Stimulated activated CD4-positive, alpha-beta T cell treated with anti-CD3 and anti-CD28 coated beads, TNF-alpha, amount 100 ng/mL, for 1 hour (primary cell): Measurements from ENCODE around the gene HBA1.
"Not testable (repeated sequence)": the region's sequence is repeated elsewhere in the genome, so short reads cannot be mapped to it uniquely, and the experiment has no call there.

Experiments
- DNase-seq, 3 donors: peaks; one replicate each; pipeline ENCODE4 v3.0.0-alpha.2; 2020; ENCODE audit warnings: low read depth in 3 of 3, low spot score in 1 of 3

HBA1 gene

DNA sequence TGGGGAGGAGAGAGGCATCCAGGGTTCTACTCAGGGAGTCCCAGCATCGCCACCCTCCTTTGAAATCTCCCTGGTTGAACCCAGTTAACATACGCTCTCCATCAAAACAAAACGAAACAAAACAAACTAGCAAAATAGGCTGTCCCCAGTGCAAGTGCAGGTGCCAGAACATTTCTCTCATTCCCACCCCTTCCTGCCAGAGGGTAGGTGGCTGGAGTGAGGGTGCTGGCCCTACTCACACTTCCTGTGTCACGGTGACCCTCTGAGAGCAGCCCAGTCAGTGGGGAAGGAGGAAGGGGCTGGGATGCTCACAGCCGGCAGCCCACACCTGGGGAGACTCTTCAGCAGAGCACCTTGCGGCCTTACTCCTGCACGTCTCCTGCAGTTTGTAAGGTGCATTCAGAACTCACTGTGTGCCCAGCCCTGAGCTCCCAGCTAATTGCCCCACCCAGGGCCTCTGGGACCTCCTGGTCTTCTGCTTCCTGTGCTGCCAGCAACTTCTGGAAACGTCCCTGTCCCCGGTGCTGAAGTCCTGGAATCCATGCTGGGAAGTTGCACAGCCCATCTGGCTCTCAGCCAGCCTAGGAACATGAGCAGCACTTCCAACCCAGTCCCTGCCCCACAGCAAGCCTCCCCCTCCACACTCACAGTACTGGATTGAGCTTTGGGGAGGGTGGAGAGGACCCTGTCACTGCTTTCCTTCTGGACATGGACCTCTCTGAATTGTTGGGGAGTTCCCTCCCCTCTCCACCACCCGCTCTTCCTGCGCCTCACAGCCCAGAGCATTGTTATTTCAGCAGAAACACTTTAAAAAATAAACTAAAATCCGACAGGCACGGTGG lies 2.3 kb upstream of the HBA1 start:
- not testable (repeated sequence) for DNase-seq

DNA sequence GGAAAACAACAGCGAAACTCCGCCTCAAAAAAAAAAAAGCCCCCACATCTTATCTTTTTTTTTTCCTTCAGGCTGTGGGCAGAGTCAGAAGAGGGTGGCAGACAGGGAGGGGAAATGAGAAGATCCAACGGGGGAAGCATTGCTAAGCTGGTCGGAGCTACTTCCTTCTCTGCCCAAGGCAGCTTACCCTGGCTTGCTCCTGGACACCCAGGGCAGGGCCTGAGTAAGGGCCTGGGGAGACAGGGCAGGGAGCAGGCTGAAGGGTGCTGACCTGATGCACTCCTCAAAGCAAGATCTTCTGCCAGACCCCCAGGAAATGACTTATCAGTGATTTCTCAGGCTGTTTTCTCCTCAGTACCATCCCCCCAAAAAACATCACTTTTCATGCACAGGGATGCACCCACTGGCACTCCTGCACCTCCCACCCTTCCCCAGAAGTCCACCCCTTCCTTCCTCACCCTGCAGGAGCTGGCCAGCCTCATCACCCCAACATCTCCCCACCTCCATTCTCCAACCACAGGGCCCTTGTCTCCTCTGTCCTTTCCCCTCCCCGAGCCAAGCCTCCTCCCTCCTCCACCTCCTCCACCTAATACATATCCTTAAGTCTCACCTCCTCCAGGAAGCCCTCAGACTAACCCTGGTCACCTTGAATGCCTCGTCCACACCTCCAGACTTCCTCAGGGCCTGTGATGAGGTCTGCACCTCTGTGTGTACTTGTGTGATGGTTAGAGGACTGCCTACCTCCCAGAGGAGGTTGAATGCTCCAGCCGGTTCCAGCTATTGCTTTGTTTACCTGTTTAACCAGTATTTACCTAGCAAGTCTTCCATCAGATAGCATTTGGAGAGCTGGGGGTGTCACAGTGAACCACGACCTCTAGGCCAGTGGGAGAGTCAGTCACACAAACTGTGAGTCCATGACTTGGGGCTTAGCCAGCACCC lies 1.2 kb upstream of the HBA1 start:
- DNase-seq, result no peak

DNA sequence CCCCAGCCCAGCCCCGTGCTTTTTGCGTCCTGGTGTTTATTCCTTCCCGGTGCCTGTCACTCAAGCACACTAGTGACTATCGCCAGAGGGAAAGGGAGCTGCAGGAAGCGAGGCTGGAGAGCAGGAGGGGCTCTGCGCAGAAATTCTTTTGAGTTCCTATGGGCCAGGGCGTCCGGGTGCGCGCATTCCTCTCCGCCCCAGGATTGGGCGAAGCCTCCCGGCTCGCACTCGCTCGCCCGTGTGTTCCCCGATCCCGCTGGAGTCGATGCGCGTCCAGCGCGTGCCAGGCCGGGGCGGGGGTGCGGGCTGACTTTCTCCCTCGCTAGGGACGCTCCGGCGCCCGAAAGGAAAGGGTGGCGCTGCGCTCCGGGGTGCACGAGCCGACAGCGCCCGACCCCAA lies 474 bp upstream of the HBA1 start:
- DNase-seq, result not testable (repeated sequence)

DNA sequence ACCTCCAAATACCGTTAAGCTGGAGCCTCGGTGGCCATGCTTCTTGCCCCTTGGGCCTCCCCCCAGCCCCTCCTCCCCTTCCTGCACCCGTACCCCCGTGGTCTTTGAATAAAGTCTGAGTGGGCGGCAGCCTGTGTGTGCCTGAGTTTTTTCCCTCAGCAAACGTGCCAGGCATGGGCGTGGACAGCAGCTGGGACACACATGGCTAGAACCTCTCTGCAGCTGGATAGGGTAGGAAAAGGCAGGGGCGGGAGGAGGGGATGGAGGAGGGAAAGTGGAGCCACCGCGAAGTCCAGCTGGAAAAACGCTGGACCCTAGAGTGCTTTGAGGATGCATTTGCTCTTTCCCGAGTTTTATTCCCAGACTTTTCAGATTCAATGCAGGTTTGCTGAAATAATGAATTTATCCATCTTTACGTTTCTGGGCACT lies 928 bp downstream of the HBA1 start:
- no peak for DNase-seq

DNA sequence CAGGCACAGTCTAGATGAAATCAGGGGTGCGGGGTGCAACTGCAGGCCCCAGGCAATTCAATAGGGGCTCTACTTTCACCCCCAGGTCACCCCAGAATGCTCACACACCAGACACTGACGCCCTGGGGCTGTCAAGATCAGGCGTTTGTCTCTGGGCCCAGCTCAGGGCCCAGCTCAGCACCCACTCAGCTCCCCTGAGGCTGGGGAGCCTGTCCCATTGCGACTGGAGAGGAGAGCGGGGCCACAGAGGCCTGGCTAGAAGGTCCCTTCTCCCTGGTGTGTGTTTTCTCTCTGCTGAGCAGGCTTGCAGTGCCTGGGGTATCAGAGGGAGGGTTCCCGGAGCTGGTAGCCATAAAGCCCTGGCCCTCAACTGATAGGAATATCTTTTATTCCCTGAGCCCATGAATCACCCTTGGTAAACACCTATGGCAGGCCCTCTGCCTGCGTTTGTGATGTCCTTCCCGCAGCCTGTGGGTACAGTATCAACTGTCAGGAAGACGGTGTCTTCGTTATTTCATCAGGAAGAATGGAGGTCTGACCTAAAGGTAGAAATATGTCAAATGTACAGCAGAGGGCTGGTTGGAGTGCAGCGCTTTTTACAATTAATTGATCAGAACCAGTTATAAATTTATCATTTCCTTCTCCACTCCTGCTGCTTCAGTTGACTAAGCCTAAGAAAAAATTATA lies 1.6 kb downstream of the HBA1 start:
- no peak for DNase-seq

DNA sequence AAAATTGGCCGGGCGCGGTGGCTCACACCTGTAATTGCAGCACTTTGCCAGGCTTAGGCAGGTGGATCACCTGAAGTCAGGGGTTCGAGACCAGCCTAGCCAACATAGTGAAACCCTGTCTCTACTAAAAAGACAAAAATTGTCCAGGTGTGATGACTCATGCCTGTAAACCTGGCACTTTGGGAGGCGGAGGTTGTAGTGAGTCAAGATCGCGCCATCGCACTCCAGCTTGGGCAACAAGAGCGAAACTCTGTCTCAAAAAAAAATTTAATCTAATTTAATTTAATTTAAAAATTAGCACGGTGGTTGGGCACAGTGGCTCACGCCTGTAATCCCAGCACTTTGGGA lies 2.2 kb downstream of the HBA1 start:
- no peak for DNase-seq

DNA sequence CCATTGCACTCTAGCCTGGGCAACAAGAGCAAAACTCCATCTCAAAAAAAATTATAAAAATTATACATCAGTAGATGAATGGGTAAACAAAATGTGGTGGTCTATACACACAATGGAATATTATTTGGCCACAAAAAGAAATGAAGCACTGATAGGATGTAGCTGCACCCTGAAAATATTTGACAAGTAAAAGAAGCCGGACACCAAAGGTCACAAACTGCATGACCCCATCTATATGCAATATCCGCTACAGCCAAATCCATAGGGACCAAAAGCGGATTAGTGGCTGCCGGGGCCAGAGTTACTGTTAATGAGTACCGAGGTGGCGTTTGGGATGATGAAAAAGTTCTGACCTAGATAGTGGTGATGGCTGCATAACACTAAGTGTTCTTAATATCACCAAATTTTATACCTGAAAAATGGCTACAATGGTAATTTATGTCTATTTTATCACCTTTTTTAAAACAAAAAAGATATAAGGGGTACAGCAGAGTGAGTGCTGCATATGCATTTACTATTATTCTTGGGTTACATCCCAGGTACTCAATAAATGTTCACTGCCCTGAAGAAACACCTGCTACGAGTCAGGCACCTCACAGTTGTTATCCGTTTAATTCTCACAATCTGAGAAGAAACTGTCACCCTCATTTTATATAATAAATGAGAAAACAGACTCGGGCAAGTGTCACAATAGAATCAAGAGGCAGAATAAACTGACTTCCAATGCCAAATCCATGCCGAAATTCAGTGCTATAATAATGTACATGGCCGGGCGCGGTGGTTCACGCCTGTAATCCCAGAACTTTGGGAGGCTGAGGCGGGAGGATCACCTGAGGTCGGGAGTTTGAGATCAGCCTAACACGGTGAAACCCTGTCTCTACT lies 3.0 kb downstream of the HBA1 start:
- DNase-seq, result no peak

DNA sequence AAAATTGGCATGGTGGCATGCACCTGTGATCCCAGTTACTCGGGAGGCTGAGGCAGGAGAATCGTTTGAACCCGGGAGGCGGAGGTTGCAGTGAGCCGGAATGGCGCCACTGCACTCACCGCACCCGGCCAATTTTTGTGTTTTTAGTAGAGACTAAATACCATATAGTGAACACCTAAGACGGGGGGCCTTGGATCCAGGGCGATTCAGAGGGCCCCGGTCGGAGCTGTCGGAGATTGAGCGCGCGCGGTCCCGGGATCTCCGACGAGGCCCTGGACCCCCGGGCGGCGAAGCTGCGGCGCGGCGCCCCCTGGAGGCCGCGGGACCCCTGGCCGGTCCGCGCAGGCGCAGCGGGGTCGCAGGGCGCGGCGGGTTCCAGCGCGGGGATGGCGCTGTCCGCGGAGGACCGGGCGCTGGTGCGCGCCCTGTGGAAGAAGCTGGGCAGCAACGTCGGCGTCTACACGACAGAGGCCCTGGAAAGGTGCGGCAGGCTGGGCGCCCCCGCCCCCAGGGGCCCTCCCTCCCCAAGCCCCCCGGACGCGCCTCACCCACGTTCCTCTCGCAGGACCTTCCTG lies 3.7 kb downstream of the HBA1 start, which contains the start of gene HBQ1:
HBQ1 (plus strand) TSS at position 359 of the 575 bp plus-strand sequence; CDS start at position 387, 28 bp downstream.
- peak in 1 of 3 donors; percentile 37 for DNase-seq

DNA sequence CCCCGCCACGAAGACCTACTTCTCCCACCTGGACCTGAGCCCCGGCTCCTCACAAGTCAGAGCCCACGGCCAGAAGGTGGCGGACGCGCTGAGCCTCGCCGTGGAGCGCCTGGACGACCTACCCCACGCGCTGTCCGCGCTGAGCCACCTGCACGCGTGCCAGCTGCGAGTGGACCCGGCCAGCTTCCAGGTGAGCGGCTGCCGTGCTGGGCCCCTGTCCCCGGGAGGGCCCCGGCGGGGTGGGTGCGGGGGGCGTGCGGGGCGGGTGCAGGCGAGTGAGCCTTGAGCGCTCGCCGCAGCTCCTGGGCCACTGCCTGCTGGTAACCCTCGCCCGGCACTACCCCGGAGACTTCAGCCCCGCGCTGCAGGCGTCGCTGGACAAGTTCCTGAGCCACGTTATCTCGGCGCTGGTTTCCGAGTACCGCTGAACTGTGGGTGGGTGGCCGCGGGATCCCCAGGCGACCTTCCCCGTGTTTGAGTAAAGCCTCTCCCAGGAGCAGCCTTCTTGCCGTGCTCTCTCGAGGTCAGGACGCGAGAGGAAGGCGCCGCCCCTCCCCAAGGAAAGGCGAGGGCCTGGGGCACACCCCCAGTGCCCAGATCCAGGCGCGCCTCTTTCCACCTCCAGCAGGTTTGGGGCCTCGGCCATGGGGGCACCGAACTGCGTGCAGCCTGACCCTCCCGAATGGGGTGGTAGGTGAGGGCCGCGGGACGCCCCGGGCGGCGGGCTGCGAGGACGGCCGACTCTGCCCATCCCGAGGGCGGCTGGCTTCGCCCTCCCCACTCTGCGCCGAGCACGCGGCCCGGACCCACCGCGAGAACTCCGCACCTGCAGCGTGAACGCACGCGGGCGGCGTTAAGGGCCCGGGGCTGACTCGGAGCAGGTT lies 4.4 kb downstream of the HBA1 start:
- DNase-seq, result peak in 2 of 3 donors; percentile 1 to 45

DNA sequence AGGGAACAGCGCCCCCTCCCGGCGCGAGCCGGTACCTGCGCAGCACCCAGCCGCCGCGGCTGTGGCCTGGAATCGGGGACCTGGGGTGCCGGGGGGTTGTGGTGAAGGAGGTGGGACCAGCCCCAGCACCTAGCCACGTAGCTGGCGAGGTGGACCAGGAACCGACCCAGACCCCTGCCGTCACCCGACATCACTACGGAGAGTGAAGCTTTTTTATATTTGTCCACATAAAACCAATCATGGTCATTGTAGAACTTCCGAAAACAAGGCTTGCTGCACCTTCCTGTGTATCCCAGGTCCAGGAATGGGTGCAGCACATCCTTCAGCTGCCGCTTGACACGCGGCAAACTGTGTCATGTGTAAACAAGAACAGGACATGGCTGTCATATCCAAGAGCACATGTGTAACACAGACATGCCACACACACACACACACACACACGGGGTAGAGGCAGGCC lies 5.1 kb downstream of the HBA1 start:
- peak in 2 of 3 donors; percentile 71 to 83 for DNase-seq

DNA sequence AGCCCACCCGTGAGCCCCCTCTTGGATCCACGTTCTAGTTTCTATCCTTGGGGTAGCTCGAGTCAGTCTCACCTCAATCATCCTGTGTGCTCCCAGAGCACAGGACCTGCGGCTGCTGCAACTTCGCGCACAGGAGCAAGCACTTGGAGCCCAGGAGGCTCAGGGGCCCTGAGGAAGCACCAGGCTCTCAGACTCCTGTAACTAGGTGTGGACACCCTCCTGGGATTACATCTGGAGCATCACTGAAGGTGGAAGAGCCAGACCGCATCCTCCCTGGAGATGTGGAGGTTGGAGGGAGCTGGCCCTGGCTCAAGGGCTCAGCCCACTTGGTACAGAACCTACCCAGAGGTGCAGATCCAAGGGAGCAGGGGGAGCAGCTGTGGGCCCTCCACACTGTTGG lies 6.5 kb downstream of the HBA1 start:
- DNase-seq, result no peak

DNA sequence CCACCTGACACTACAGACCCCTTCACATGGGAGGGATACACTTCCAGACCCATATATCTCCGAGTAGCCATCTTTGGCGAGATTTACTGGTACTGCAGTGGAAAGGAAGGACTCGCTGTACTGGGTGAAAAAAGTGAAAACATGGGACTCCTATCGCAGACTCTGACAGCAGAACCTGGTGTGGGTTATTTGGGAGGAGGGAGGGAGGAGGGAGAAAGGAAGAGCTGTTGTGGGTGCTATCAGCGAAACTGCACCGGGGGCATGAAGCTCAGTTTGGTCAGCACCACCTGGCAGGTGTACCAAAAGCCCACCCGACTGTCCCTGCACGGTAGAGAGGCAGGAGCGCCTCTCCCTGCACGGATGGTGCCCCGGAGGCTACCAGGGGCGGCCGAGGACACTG lies 8.7 kb downstream of the HBA1 start:
- DNase-seq, result no peak

DNA sequence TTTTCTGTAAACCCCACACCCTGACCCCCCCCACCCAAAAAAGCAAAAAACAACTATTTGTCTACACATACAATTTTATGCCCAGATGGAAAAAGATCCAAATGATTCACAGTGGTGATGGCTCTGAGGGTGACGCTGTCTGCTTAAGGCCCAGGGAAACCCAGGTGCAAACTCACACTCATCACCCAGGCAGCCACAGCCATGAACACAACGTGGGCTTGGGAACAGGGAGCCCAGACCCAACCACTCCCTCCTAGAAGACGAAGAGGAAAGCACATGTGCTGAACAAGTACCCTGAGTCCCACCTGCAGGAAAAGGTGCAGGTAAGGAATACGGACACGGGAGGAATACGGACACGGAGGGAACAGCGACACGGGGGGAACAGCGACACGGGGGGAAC lies 9.2 kb downstream of the HBA1 start:
- DNase-seq, result no peak

DNA sequence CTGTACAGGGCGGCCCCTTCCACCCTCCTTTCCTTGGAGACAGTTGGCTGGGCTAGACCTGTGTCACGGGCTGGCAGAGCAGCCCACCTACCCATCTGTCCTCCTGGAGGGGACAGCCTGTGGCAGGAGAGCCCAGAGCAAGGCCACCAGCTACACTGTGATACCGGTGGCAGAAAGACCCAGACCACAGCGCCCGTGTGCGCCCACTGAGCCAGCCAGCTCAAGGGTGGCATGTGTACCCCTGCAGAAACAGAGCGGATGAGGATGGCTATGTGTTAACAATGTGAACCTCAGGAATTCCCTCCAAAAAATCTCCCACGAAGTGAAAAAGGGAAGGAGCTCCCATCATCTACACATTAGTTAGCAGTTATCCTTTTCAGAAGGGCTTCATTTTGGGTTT lies 10.8 kb downstream of the HBA1 start:
- DNase-seq, result no peak

DNA sequence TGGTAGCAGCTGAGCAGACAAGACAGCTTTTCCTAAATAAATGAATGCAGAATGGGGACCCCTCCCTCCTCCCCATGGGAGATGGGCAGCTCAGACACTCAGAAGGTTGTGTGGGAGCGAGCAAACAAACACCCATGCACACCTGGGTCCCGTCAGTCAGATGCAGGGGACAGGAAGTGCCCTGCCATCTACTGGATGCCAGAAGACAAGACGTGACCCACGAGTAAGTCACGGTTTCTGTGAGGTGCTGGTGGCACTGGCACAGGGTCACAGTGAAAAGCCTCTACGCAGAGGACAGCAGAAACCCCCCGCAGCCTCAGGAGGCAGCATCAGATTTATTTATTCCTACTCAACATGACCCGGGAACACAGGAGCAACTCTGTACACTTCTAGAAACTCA lies 12.2 kb downstream of the HBA1 start:
- DNase-seq, result no peak

DNA sequence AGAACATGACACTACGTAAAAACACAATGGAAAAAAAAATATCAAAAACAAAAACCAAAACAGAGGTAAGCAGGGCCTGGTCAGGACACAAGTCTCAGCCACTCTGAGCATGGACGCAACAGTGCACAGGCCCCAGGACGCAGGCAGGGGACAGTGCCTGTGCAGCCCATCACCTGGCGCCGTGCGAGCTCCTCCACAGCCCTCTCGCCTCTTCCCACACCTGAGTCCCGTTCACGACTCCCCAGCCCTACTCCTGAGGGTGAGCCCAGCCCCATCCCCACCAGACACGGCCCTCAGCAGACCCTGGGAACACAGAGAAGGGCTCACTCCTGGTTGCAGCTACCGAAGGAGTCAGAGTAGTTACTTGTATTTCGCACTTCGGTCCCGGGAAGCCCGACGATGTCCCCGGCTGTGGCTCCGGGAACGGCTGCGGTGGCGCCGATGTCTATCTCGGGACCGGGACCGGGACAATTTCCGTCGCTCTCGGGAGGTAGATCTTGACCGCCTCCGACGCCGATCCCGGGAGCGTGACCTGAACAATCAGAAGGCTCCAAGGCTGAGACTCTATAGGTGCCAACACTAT lies 13.2 kb downstream of the HBA1 start:
- DNase-seq, result no peak

DNA sequence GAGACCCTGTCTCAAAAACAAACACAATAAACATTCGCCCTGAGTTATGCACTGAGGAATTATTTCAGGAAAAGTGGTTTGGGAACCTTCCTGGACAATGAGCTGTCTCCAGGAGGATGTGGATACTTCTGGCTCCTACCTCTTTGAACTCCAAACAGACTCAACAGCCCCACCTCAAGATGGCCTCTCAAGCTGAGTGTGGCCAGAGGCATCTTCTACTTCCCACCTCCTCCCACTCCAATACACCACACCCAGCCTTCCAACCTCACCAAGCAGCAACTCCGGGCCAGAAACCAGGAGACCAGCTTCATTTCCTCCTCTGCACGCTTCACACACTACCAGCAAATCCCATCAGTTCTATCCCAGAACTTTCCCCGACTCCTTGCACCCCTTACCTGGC lies 15.4 kb downstream of the HBA1 start:
- no peak for DNase-seq

DNA sequence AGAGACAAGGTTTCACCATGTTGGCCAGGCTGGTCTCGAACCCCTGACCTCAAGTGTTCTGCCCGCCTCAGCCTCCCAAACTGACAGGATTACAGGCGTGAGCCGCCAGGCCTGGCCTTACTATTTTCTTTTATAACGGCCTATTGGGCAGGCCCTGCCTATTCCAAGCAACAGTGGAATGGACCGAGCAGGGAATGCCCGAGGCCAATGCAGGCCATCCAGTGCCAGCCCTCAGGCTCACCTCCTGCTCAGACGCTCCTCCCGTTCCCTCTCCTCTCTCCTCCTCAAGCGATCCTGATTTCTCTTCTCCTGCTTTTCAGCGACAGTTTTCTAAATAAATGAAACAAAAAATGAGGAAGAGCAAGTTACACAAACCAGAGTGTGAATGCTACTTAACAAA lies 16.2 kb downstream of the HBA1 start:
- DNase-seq, result no peak

DNA sequence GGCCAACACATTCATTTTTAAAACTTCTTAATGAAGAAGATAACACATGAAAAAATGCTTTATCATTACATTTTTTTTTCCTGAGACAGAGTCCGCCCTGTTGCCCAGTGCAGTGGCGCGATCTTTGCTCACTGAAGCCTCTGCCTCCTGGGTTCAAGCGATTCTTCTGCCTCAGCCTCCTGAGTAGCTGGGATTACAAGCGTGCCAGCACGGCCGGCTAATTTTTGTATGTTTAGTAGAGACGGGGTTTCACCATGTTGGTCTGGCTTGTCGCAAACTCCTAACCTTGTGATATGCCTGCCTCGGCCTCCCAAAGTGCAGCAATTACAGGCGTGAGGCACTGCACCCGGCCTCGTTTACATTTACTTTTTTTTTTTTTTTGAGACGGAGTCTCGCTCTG lies 17.0 kb downstream of the HBA1 start:
- DNase-seq, result no peak
